Thoracic aorta (tissue), 2 donors: ENCODE results near the gene CLCA2. TPM values are rescaled to one million over a fixed set of nuclear protein-coding genes. Genes with fewer than 3 reads are reported as not detected.

Source experiments
- ATAC-seq: fragments of 150-250 bp; one replicate; pipeline ENCODE4 v1.8.0; 2017; ENCODE audit warnings: low read depth; ENCODE audit not compliant: insufficient number of reproducible peaks, low FRiP score
- DNase-seq: peaks from one replicate; pipeline ENCODE4 v3.0.0-alpha.2; 2020; ENCODE audit warnings: low spot score
- H3K27ac ChIP-seq, 2 donors: fragments of 200-600 bp; sonication (generic); 1 replicate in 1 of 2; 2 replicates in 1 of 2; pipeline ENCODE4 v1.5.1; 2016; ENCODE audit warnings: mild to moderate bottlenecking in 2 of 2, moderate library complexity in 2 of 2
- H3K27me3 ChIP-seq: fragments of 200-600 bp; sonication (generic); replicated peaks from 2 replicates; pipeline ENCODE4 v1.6.0; 2016; ENCODE audit warnings: mild to moderate bottlenecking; ENCODE audit not compliant: insufficient read depth
- H3K36me3 ChIP-seq: fragments of 200-600 bp; sonication (generic); one replicate; pipeline ENCODE4 v1.5.1; 2016
- H3K4me1 ChIP-seq, 2 donors: fragments of 200-600 bp; sonication (generic); 1 replicate in 1 of 2; 2 replicates in 1 of 2; pipeline versions ENCODE4 v1.5.1 to v1.6.0; 2016; ENCODE audit warnings: low read depth in 2 of 2, mild to moderate bottlenecking in 1 of 2; ENCODE audit not compliant: control insufficient read depth in 1 of 2
- H3K4me3 ChIP-seq: fragments of 200-600 bp; sonication (generic); 2 replicates; pipeline ENCODE4 v1.5.1; 2016; ENCODE audit warnings: mild to moderate bottlenecking
- H3K9me3 ChIP-seq: fragments of 200-600 bp; sonication (generic); 2 replicates; pipeline ENCODE4 v1.5.1; 2016
- CTCF ChIP-seq: fragments of 200-600 bp; sonication (generic); IDR thresholded peaks from one replicate; pipeline ENCODE4 v1.5.1; 2019; ENCODE audit warnings: antibody characterized with exemption
- total RNA-seq, 2 donors: library from RNA; depleted of rRNA; stranded (reverse); fragments of >200 nt; gene quantifications; one replicate each; pipeline versions ENCODE4 v1.1.0 to v1.2.3, GENCODE V29; 2016

Gene CLCA2
- total RNA-seq, 2 donors from 2014 or later = 0.28 TPM; not detected in 1

- Histone ChIP-seq H3K27ac (no peak overlapping the region), H3K9me3 (no peaks in the 10 kb centered on the region), H3K36me3 (no peaks in the 10 kb centered on the region), H3K27me3 (no peaks in the 10 kb centered on the region), H3K4me1 (no peaks in the 10 kb centered on the region), H3K4me3 (no peak overlapping the region)
- TF ChIP-seq CTCF = no peak
- ATAC-seq = no peak
- DNase-seq = no peak
Measured at GRCh38 chr1:86416343-86416742, 7.6 kb upstream of the CLCA2 start.

GRCh38 chr1:86419277-86419903, 4.6 kb upstream of the CLCA2 start:
- Histone ChIP-seq H3K9me3 (no peaks in the 10 kb centered on the region), H3K27ac (no peak overlapping the region), H3K4me1 (no peaks in the 10 kb centered on the region), H3K27me3 (no peaks in the 10 kb centered on the region), H3K4me3 (no peak overlapping the region), H3K36me3 (no peaks in the 10 kb centered on the region)
- no peak for DNase-seq
- no peak for ATAC-seq
- TF ChIP-seq CTCF = no peak

GRCh38 chr1:86421601-86422280, 2.2 kb upstream of the CLCA2 start:
- DNase-seq (no peak), ATAC-seq (no peak)
- H3K27ac ChIP-seq = no peak overlapping the region
- H3K9me3 ChIP-seq = no peaks in the 10 kb centered on the region
- no peaks in the 10 kb centered on the region for H3K27me3 ChIP-seq
- no peak overlapping the region for H3K4me3 ChIP-seq
- no peak for TF ChIP-seq CTCF
- H3K36me3 ChIP-seq = no peaks in the 10 kb centered on the region
- H3K4me1 ChIP-seq = no peaks in the 10 kb centered on the region

GRCh38 chr1:86423473-86423872, 498 bp upstream of the CLCA2 start:
- no peak overlapping the region for H3K27ac ChIP-seq
- no peak for ATAC-seq
- no peak for TF ChIP-seq CTCF

GRCh38 chr1:86429122-86429725, 5.3 kb downstream of the CLCA2 start:
- Histone ChIP-seq H3K36me3 (no peaks in the 10 kb centered on the region), H3K27me3 (no peaks in the 10 kb centered on the region), H3K9me3 (no peaks in the 10 kb centered on the region), H3K4me1 (peaks cover 5 to 17% of the 10 kb centered on the region in 2 donors), H3K4me3 (no peak overlapping the region), H3K27ac (peak overlapping the region in 1 of 2 donors; percentile 60)
- DNase-seq (no peak), ATAC-seq (no peak)
- TF ChIP-seq CTCF = no peak

More at GRCh38 chr1:86423473-86423872, 498 bp upstream of the CLCA2 start:
- no peaks in the 10 kb centered on the region for H3K4me1 ChIP-seq
- H3K36me3 ChIP-seq = no peaks in the 10 kb centered on the region
- H3K4me3 ChIP-seq = no peak overlapping the region
- DNase-seq = no peak
- no peaks in the 10 kb centered on the region for H3K27me3 ChIP-seq
- no peaks in the 10 kb centered on the region for H3K9me3 ChIP-seq
